H1 (cell line): ENCODE measurements around the gene AGAP3. TPM values are rescaled to one million over a fixed set of nuclear protein-coding genes. Genes with fewer than 3 reads are reported as not detected.

Experiments
- CTCF ChIA-PET: fragments of 300-600 bp; sonication (Branson Sonifier 250); formaldehyde crosslinking; loops from one replicate; lab custom pipeline; 2021; ENCODE audit not compliant: partially characterized antibody; lab: Charles Lee
- POLR2A ChIA-PET: fragments of 300-600 bp; sonication (Branson Sonifier 250); formaldehyde crosslinking; loops from one replicate; lab custom pipeline; 2021; ENCODE audit warnings: inconsistent platforms; ENCODE audit not compliant: partially characterized antibody; lab: Charles Lee
- DNase-seq, 2 experiments: peaks; one replicate each; pipeline versions ENCODE4 v3.0.0 to v3.0.0-alpha.2; 2010 to 2022; ENCODE audit warnings: low spot score in 2 of 2, low read depth in 1 of 2, mixed read lengths in 1 of 2
- FAIRE-seq: peaks from 2 replicates; lab custom pipeline; 2011; peaks lifted over from hg19 to GRCh38; lab: Jason Lieb, UNC
- H2AFZ ChIP-seq: 2 replicates; pipeline ENCODE4 v1.8.1; 2012; ENCODE audit warnings: low read length, inconsistent platforms
- H2AK5ac ChIP-seq: 2 replicates; pipeline ENCODE4 v1.6.1; 2013; ENCODE audit warnings: low read depth, low read length
- H2BK120ac ChIP-seq: replicated peaks from 2 replicates; pipeline ENCODE3; 2013; ENCODE audit warnings: low read depth, low read length, inconsistent platforms
- H2BK12ac ChIP-seq: 2 replicates; pipeline ENCODE4 v1.6.1; 2013; ENCODE audit warnings: low read depth, low read length
- H2BK15ac ChIP-seq: 2 replicates; pipeline ENCODE4 v1.6.1; 2013; ENCODE audit warnings: low read length
- H2BK20ac ChIP-seq: 2 replicates; pipeline ENCODE4 v1.6.1; 2013; ENCODE audit warnings: low read length
- H2BK5ac ChIP-seq: 2 replicates; pipeline ENCODE4 v1.6.1; 2013; ENCODE audit warnings: low read depth, low read length
- H3K14ac ChIP-seq: 2 replicates; pipeline ENCODE4 v1.6.1; 2013; ENCODE audit warnings: inconsistent platforms; ENCODE audit not compliant: insufficient read length
- H3K18ac ChIP-seq: 2 replicates; pipeline ENCODE4 v1.6.1; 2013; ENCODE audit warnings: low read length; ENCODE audit errors: extremely low read depth
- H3K23ac ChIP-seq: 2 replicates; pipeline ENCODE4 v1.6.1; 2013; ENCODE audit warnings: inconsistent platforms; ENCODE audit not compliant: insufficient read length
- H3K23me2 ChIP-seq: 2 replicates; pipeline ENCODE4 v1.6.1; 2013; ENCODE audit warnings: low read depth, low read length
- H3K27ac ChIP-seq: 2 replicates; pipeline ENCODE4 v1.6.1; 2011; ENCODE audit warnings: low read depth, low read length, inconsistent platforms
- H3K27me3 ChIP-seq, 4 experiments: replicated peaks in 1 of 4; 1 replicate in 1 of 4; 2 replicates in 3 of 4; pipeline versions ENCODE4 v1.6.1 to v1.8.1; 2011 to 2013; ENCODE audit warnings: low read length in 3 of 4, mild to moderate bottlenecking in 3 of 4, inconsistent platforms in 2 of 4, mixed read lengths in 2 of 4, moderate library complexity in 1 of 4; ENCODE audit not compliant: control insufficient read depth in 3 of 4, insufficient read depth in 3 of 4; ENCODE audit errors: extremely low read depth in 1 of 4
- H3K36me3 ChIP-seq, 4 experiments: 2 replicates each; pipeline versions ENCODE4 v1.6.1 to v1.8.1; 2011 to 2013; ENCODE audit warnings: mild to moderate bottlenecking in 4 of 4, low read length in 3 of 4, moderate library complexity in 2 of 4, control low read depth in 1 of 4, inconsistent platforms in 1 of 4; ENCODE audit not compliant: insufficient read depth in 4 of 4, control insufficient read depth in 2 of 4
- H3K4ac ChIP-seq: replicated peaks from 2 replicates; pipeline ENCODE3; 2013; ENCODE audit warnings: low read length, low read depth, mixed read lengths, inconsistent platforms; ENCODE audit not compliant: insufficient read length
- H3K4me1 ChIP-seq, 4 experiments: replicated peaks in 1 of 4; 1 replicate in 1 of 4; 2 replicates in 3 of 4; pipeline versions ENCODE4 v1.6.1 to v1.8.1; 2011 to 2013; ENCODE audit warnings: low read length in 3 of 4, inconsistent platforms in 2 of 4, mixed read lengths in 1 of 4; ENCODE audit not compliant: insufficient read depth in 4 of 4, control insufficient read depth in 3 of 4
- H3K4me2 ChIP-seq, 2 experiments: 2 replicates each; pipeline versions ENCODE4 v1.6.1 to v1.8.1; 2011 to 2013; ENCODE audit warnings: low read depth in 2 of 2, low read length in 2 of 2, control low read depth in 1 of 2, inconsistent platforms in 1 of 2, mild to moderate bottlenecking in 1 of 2; ENCODE audit not compliant: insufficient read depth in 1 of 2
- H3K4me3 ChIP-seq, 4 experiments: fragments of 200-600, 300-600 bp in 1 of 4; sonication (generic), shearing (Covaris generic), sonication (Bioruptor Twin) in 1 of 4; 2 replicates each; pipeline versions ENCODE4 v1.5.1 to v1.8.1; 2011 to 2016; ENCODE audit warnings: low read length in 4 of 4, low read depth in 3 of 4, control low read depth in 2 of 4, inconsistent platforms in 2 of 4, mild to moderate bottlenecking in 2 of 4, mixed read lengths in 1 of 4, moderate library complexity in 1 of 4; ENCODE audit not compliant: insufficient read depth in 2 of 4; ENCODE audit errors: extremely low read depth in 1 of 4
- H3K56ac ChIP-seq: replicated peaks from 2 replicates; pipeline ENCODE3; 2013; ENCODE audit warnings: low read depth, mild to moderate bottlenecking, mixed read lengths, low read length, inconsistent platforms; ENCODE audit not compliant: insufficient read length
- H3K79me1 ChIP-seq: 2 replicates; pipeline ENCODE4 v1.6.1; 2013; ENCODE audit warnings: low read depth, low read length, control low read depth
- H3K79me2 ChIP-seq, 2 experiments: 2 replicates each; pipeline versions ENCODE4 v1.6.1 to v1.8.1; 2012 to 2013; ENCODE audit warnings: low read length in 2 of 2, mild to moderate bottlenecking in 2 of 2, inconsistent platforms in 1 of 2; ENCODE audit not compliant: insufficient read depth in 2 of 2, control insufficient read depth in 1 of 2
- H3K9ac ChIP-seq, 4 experiments: replicated peaks in 1 of 4; 1 replicate in 1 of 4; 2 replicates in 3 of 4; pipeline versions ENCODE4 v1.6.1 to v1.8.1; 2011 to 2013; ENCODE audit warnings: low read depth in 3 of 4, low read length in 3 of 4, control low read depth in 2 of 4, mild to moderate bottlenecking in 2 of 4, moderate library complexity in 2 of 4, inconsistent platforms in 1 of 4; ENCODE audit errors: extremely low read depth in 1 of 4
- H3K9me3 ChIP-seq, 2 experiments: 2 replicates each; pipeline versions ENCODE4 v1.6.1 to v1.8.1; 2012 to 2013; ENCODE audit warnings: mild to moderate bottlenecking in 2 of 2, moderate library complexity in 2 of 2, control low read depth in 1 of 2, inconsistent platforms in 1 of 2, low read depth in 1 of 2, low read length in 1 of 2, mixed read lengths in 1 of 2; ENCODE audit not compliant: insufficient read depth in 2 of 2
- H4K20me1 ChIP-seq, 2 experiments: replicated peaks in 1 of 2; 2 replicates each; pipeline versions ENCODE3 to v1.8.1; 2011 to 2013; ENCODE audit warnings: inconsistent platforms in 2 of 2, low read length in 2 of 2, mild to moderate bottlenecking in 1 of 2; ENCODE audit not compliant: insufficient read depth in 2 of 2, control insufficient read depth in 1 of 2
- H4K5ac ChIP-seq: 2 replicates; pipeline ENCODE4 v1.6.1; 2013; ENCODE audit warnings: low read length, low read depth, mixed read lengths, inconsistent platforms; ENCODE audit not compliant: insufficient read length
- H4K8ac ChIP-seq: 2 replicates; pipeline ENCODE4 v1.8.0; 2013; ENCODE audit warnings: mild to moderate bottlenecking, moderate library complexity, low read length, inconsistent platforms; ENCODE audit not compliant: insufficient read depth; ENCODE audit errors: extremely low read depth
- H4K91ac ChIP-seq: replicated peaks from 2 replicates; pipeline ENCODE3; 2013; ENCODE audit warnings: low read length, mixed read lengths, inconsistent platforms; ENCODE audit not compliant: insufficient read length
- ASH2L ChIP-seq: fragments of 200-600, 300-600 bp; sonication (generic); IDR thresholded peaks from one replicate; pipeline ENCODE4 v1.7.1; 2017; ENCODE audit warnings: low read length
- BRCA1 ChIP-seq: IDR thresholded peaks from 2 replicates; pipeline ENCODE4 v1.6.1; 2012; ENCODE audit warnings: low read depth, low read length, improper control_type of control experiment
- CBX5 ChIP-seq: fragments of 300-800, 300-1000 bp; sonication (generic); IDR thresholded peaks from 2 replicates; pipeline ENCODE4 v1.7.1; 2016; ENCODE audit warnings: antibody characterized with exemption, low read length, low read depth
- CEBPB ChIP-seq: IDR thresholded peaks from 2 replicates; pipeline ENCODE4 v1.6.1; 2012; ENCODE audit warnings: low read depth, low read length
- CHD2 ChIP-seq: IDR thresholded peaks from 2 replicates; pipeline ENCODE4 v1.6.1; 2012; ENCODE audit warnings: low read length, improper control_type of control experiment
- EZH2 ChIP-seq: fragments of 200-600 bp; sonication (generic); IDR thresholded peaks from 2 replicates; pipeline ENCODE4 v1.7.1; 2012; ENCODE audit warnings: low read depth, mild to moderate bottlenecking, moderate library complexity, low read length, inconsistent platforms; ENCODE audit not compliant: severe bottlenecking
- KDM4A ChIP-seq: IDR thresholded peaks from one replicate; pipeline ENCODE4 v1.7.1; 2012; ENCODE audit warnings: low read depth, mild to moderate bottlenecking, moderate library complexity, low read length, inconsistent platforms; ENCODE audit not compliant: severe bottlenecking
- MAFK ChIP-seq: IDR thresholded peaks from 2 replicates; pipeline ENCODE4 v1.6.1; 2012; ENCODE audit warnings: low read depth, mild to moderate bottlenecking, improper control_type of control experiment, low read length
- POLR2A ChIP-seq, 2 experiments: IDR thresholded peaks; 1 replicate in 1 of 2; 2 replicates in 1 of 2; pipeline ENCODE4 v1.6.1; 2011; ENCODE audit warnings: low read depth in 2 of 2, low read length in 2 of 2, mild to moderate bottlenecking in 2 of 2; ENCODE audit errors: control extremely low read depth in 1 of 2
- SIN3A ChIP-seq, 2 experiments: IDR thresholded peaks in 1 of 2; conservative IDR thresholded peaks in 1 of 2; 2 replicates each; pipeline ENCODE4 v1.6.1; 2011 to 2012; ENCODE audit warnings: low read length in 2 of 2, improper control_type of control experiment in 1 of 2, low read depth in 1 of 2, mild to moderate bottlenecking in 1 of 2
- SP2 ChIP-seq: IDR thresholded peaks from 2 replicates; pipeline ENCODE4 v1.6.1; 2012; ENCODE audit warnings: mild to moderate bottlenecking, low read length, inconsistent platforms
- TEAD4 ChIP-seq: IDR thresholded peaks from 2 replicates; pipeline ENCODE4 v1.6.1; 2012; ENCODE audit warnings: low read depth, low read length, inconsistent platforms, mixed read lengths
- ZNF274 ChIP-seq: IDR thresholded peaks from 2 replicates; pipeline ENCODE4 v1.7.0; 2012; ENCODE audit warnings: low read length, borderline replicate concordance; ENCODE audit errors: extremely low read depth
- WGBS, 2 experiments: shearing (Covaris generic) in 1 of 2; methylation state at CpG; one replicate each; pipeline versions ENCODE4 v1.1.6 to v1.1.7; 2013 to 2015; ENCODE audit warnings: low lambda C conversion rate in 2 of 2, mixed read lengths in 2 of 2, inconsistent platforms in 1 of 2, low coverage in 1 of 2, missing lambda C conversion rate in 1 of 2; ENCODE audit not compliant: insufficient replicate concordance in 2 of 2, insufficient coverage in 1 of 2, insufficient read length in 1 of 2; ENCODE audit errors: extremely low coverage in 1 of 2, missing lambda C conversion rate in 1 of 2; 5-methylcytosine and 5-hydroxymethylcytosine counted together
- polyA plus RNA-seq, 7 experiments: library from polyadenylated mRNA; depleted of rRNA in 3 of 7; stranded (reverse) in 5 of 7; unstranded in 2 of 7; fragments of >200 nt in 5 of 7; fragments of 200-250 nt in 2 of 7; gene quantifications; 1 replicate in 5 of 7; 2 replicates in 1 of 7; 4 replicates in 1 of 7; pipeline versions ENCODE4 v1.2.1 to v1.2.3, GENCODE V29; 2011 to 2013; ENCODE audit warnings: missing spikeins in 2 of 7, mixed read lengths in 2 of 7
- total RNA-seq: library from RNA; stranded (reverse); fragmentation: NEBNext Ultra II Directional; extraction: Animal tissue kit (Norgen Biotek cat#: 25700); gene quantifications from 2 replicates; pipeline ENCODE4 v1.2.1, GENCODE V29; 2021
- TF ChIP-seq, protein P1 (sequence below): IDR thresholded peaks from 2 replicates; pipeline ENCODE4 v1.6.1; 2011; ENCODE audit warnings: low read length, improper control_type of control experiment

Gene AGAP3
- total and polyA plus RNA-seq, 2 of the 8 experiments (the other 6 are each of a cell fraction or from before 2014, with no cell fraction given) = 66.4 to 120 TPM

DNA sequence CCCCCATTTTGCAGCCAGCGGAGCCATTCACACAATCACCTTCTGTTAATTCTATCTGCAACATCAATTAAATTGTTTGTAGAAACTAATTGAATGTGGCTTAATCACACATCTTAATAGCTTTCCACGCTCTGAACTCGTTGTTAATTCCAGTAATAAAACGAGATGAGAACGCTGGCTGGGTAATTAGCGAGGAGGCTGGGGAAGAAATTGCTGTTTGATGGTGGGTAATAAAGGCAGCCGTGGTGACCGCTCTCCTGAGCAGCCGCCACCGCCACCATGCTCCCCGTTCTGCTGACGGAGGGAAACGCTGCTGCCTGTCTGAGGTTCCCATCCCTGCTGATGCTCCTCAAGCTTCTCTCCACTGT lies 44.9 kb downstream of the AGAP3 start:
- H3K36me3 ChIP-seq = peaks cover 0 to 10% (median 5%) of the 10 kb centered on the region in 4 experiments; a peak in 5 of 8 replicates
- H3K4me2 ChIP-seq = no peak overlapping the region
- CTCF ChIA-PET = interaction anchor here (0.8 to 11.7 kb wide), 9 partner anchors 12 to 120 kb away, joined by 3 to 197 read pairs (median 4); partner anchors contain the start of gene GBX1
- no peak overlapping the region for H3K23ac ChIP-seq
- H4K91ac ChIP-seq = no peak overlapping the region
- H2BK120ac ChIP-seq = no peak overlapping the region
- H2AK5ac ChIP-seq = no peak overlapping the region
- H3K18ac ChIP-seq = no peak overlapping the region
- peaks cover 0 to 9% (median 5%) of the 10 kb centered on the region in 4 experiments; a peak in 6 of 7 replicates for H3K4me1 ChIP-seq
- H3K4me3 ChIP-seq = no peak overlapping the region
- H3K4ac ChIP-seq = no peak overlapping the region
- H2BK15ac ChIP-seq = no peak overlapping the region
- no peak for DNase-seq
- no peak overlapping the region for H2BK20ac ChIP-seq
- no peak overlapping the region for H3K14ac ChIP-seq
- H3K9ac ChIP-seq = no peak overlapping the region
- POLR2A ChIA-PET = interaction anchor here (0.5 to 1.2 kb wide), 2 partner anchors 14 to 40 kb away, joined by 3 read pairs; no protein-coding TSS in a partner anchor
- peaks cover 4 to 26% of the 10 kb centered on the region in 2 experiments for H4K20me1 ChIP-seq
- H4K5ac ChIP-seq = no peak overlapping the region
- no peak overlapping the region for H3K56ac ChIP-seq
- H3K9me3 ChIP-seq = no peaks in the 10 kb centered on the region
- no peak overlapping the region for H2BK12ac ChIP-seq
- peaks cover 0 to 6% (median 1%) of the 10 kb centered on the region in 4 experiments; a peak in 2 of 7 replicates for H3K27me3 ChIP-seq
- H3K23me2 ChIP-seq = no peaks in the 10 kb centered on the region; the same call in 1 of the 2 replicates
- no peak overlapping the region for H2AFZ ChIP-seq
- H3K79me2 ChIP-seq = no peaks in the 10 kb centered on the region
- no peak overlapping the region for H3K27ac ChIP-seq
- FAIRE-seq = no peak
- no peak overlapping the region for H2BK5ac ChIP-seq
- 86% methylated on average over 13 of the region's 13 CpGs; no CpG with 5 or more reads in 1 of the 2 experiments for WGBS, 2 experiments
- H4K8ac ChIP-seq = no peak overlapping the region; the same call in 1 of the 2 replicates
- no peaks in the 10 kb centered on the region for H3K79me1 ChIP-seq
- TF ChIP-seq, protein P1, sequence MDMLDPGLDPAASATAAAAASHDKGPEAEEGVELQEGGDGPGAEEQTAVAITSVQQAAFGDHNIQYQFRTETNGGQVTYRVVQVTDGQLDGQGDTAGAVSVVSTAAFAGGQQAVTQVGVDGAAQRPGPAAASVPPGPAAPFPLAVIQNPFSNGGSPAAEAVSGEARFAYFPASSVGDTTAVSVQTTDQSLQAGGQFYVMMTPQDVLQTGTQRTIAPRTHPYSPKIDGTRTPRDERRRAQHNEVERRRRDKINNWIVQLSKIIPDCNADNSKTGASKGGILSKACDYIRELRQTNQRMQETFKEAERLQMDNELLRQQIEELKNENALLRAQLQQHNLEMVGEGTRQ = no peak
- TF ChIP-seq SP2 (no peak), EZH2 (no peak), POLR2A (IDR thresholded peaks at IDR 0.05; ENCODE audit: control extremely low read depth in 1 of 2, low read depth in 2 of 2, low read length in 2 of 2) (no peak), ZNF274 (no peak), SIN3A (conservative IDR thresholded peaks at IDR 0.05 in 1 of 2, IDR thresholded peaks at IDR 0.05 in 1 of 2; ENCODE audit: low read depth in 1 of 2, low read length in 2 of 2) (no peak), CEBPB (no peak), MAFK (no peak), KDM4A (no peak), ASH2L (no peak), TEAD4 (no peak), CHD2 (no peak), BRCA1 (no peak), CBX5 (no peak)
